ENCODE data around the gene TFEB. TPM values are rescaled to one million over a fixed set of nuclear protein-coding genes. Genes with fewer than 3 reads are reported as not detected.

Gene TFEB
- total and polyA plus RNA-seq, 8 donors = 7.6 to 37.0 (median 9.8) TPM

DNA sequence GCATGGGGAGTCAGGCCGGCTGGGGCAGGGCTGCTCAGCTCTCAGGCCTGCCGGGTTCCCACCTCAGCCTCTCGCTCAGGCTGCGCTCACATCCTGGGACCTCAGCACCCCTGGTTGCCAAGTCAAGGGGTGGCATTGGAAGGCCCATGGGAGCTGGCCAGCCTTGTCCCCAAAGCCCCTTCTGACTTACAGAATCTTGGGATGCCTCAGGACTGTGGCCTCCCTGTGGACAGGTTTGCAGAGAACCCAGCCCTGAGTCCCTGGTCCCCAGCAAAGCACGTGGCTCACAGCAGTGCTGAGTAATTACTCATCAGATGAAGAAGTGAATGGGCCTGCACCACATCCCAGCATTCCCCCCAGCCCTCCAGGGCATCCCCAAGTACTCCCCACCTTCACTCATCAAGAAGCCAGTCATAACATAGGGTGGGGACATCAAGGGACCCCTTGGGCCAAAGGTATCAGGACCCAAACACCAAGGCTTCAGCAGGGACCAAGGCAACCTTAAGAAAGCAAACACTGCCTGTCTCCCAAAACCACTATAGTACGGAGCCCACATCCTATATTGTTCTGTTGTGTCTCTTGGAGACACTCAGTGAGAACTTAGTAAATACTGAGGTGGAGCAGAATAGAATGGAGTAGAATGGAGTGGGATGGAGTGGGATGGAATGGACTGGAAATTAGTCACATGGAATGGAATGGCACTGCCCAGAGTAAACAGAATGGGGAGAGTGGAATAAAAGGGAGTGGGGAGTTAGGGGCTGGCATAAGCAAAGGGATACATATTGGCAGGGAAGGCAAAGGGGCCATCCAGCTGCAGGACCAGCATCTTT lies 8.2 kb upstream of the TFEB start:
- Histone ChIP-seq H3K27me3 (no peaks in the 10 kb centered on the region), H3K27ac (no peak overlapping the region), H3K9me3 (no peaks in the 10 kb centered on the region), H3K4me3 (no peak overlapping the region), H3K4me1 (peaks cover 3 to 7% of the 10 kb centered on the region in 2 donors), H3K36me3 (no peaks in the 10 kb centered on the region)
- TF ChIP-seq, protein P1, sequence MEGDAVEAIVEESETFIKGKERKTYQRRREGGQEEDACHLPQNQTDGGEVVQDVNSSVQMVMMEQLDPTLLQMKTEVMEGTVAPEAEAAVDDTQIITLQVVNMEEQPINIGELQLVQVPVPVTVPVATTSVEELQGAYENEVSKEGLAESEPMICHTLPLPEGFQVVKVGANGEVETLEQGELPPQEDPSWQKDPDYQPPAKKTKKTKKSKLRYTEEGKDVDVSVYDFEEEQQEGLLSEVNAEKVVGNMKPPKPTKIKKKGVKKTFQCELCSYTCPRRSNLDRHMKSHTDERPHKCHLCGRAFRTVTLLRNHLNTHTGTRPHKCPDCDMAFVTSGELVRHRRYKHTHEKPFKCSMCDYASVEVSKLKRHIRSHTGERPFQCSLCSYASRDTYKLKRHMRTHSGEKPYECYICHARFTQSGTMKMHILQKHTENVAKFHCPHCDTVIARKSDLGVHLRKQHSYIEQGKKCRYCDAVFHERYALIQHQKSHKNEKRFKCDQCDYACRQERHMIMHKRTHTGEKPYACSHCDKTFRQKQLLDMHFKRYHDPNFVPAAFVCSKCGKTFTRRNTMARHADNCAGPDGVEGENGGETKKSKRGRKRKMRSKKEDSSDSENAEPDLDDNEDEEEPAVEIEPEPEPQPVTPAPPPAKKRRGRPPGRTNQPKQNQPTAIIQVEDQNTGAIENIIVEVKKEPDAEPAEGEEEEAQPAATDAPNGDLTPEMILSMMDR (IDR thresholded peaks at IDR 0.05) = no peak
- ATAC-seq (no peak), DNase-seq (no peak)
- intact Hi-C loops (cut with DNase I) = no loop called here

- DNase-seq = no peak
Observed at GRCh38 chr6:41741625-41742490, 6.5 kb upstream of the TFEB start.

DNA sequence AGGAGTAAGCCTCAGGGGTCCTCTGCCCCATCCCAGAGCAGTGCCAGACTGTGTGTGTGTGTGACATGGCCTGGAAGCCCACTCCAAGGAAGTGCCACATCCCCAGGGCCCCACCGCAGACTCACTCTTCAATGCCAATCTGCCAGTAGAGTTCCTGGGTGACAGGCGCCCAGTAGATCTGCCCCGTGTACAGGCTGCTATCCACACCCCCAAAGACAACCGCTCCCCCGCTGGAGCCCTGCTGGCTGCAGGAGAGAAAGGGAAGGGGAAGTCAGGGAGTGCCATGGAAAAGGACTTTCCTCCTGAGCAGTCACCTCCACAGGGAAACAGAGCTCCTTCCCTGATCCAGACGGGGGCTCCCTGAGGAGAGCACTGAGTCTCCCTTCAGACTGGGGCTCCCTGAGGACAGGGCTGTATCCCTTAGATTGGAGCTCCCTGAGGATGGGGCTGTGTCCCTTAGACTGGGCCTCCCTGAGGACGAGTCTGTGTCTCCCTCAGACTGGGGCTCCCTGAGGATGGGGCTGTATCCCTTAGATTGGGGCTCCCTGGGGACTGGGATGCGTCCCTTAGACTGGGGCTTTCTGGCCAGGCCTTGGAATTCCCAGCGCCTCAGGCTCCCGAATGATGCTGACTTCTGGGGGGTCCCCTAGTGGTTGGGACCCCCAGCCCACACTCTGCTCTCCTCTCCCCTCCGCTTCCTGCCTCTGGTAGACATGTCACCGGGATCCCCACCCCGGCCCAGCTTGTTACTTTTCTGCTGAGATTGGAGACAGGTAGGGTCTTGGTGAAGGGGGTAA lies 5.2 kb upstream of the TFEB start:
- H3K9me3 ChIP-seq = no peaks in the 10 kb centered on the region
- H3K4me1 ChIP-seq = peaks cover 4 to 7% of the 10 kb centered on the region in 2 donors
- no peaks in the 10 kb centered on the region for H3K36me3 ChIP-seq
- no peak overlapping the region for H3K27ac ChIP-seq
- no peaks in the 10 kb centered on the region for H3K27me3 ChIP-seq
- intact Hi-C loops (cut with DNase I) = no loop called here
- no peak for ATAC-seq
- no peak for DNase-seq
- TF ChIP-seq, protein P1 (IDR thresholded peaks at IDR 0.05) = no peak
- no peak overlapping the region for H3K4me3 ChIP-seq

More at GRCh38 chr6:41741625-41742490, 6.5 kb upstream of the TFEB start:
- Histone ChIP-seq H3K36me3 (no peaks in the 10 kb centered on the region), H3K27ac (no peak overlapping the region), H3K4me3 (no peak overlapping the region), H3K4me1 (no peaks in the 10 kb centered on the region), H3K27me3 (no peaks in the 10 kb centered on the region), H3K9me3 (no peaks in the 10 kb centered on the region)
- intact Hi-C loops (cut with DNase I) = no loop called here
- TF ChIP-seq, protein P1 (IDR thresholded peaks at IDR 0.05) = no peak
- no peak for ATAC-seq

DNA sequence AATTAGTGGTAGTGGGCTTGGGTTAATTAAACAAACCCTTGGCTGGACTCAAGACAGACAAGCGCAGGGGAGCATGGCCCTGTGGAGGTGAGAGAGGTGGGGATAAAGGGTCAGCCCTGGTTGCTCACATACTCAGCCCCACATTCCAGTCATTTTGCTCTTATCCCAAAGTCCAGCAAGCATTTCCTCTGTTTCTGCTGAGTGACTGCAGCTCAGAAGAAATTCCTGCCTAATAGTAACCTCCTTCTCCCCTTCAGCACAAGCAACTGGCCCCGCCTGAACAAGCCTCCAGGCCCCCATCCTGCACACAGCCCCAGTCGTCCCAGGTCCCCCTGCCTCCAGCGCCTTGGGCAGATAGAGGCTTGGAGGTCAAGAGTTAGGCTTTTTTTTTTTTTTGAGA lies 3.6 kb upstream of the TFEB start:
- H3K27ac ChIP-seq = no peak overlapping the region
- intact Hi-C loops (cut with DNase I) = no loop called here
- DNase-seq = no peak
- H3K27me3 ChIP-seq = no peaks in the 10 kb centered on the region
- H3K9me3 ChIP-seq = no peaks in the 10 kb centered on the region
- no peaks in the 10 kb centered on the region for H3K36me3 ChIP-seq
- TF ChIP-seq, protein P1 (IDR thresholded peaks at IDR 0.05) = no peak
- no peak for ATAC-seq
- H3K4me1 ChIP-seq = peaks cover 4 to 8% of the 10 kb centered on the region in 2 donors
- no peak overlapping the region for H3K4me3 ChIP-seq

Measured in left lung (tissue), 10 donors.